Keratinocyte (primary cell): ENCODE measurements around the gene HDAC9.

Experiments used
- CTCF ChIP-seq, 3 experiments: IDR thresholded peaks in 1 of 3; conservative IDR thresholded peaks in 1 of 3; optimal IDR thresholded peaks in 1 of 3; 2 replicates in 2 of 3; 3 replicates in 1 of 3; pipeline versions ENCODE3 to v1.5.1; 2011; ENCODE audit warnings: low read length in 3 of 3, mild to moderate bottlenecking in 3 of 3, moderate library complexity in 2 of 3, control low read depth in 1 of 3, inconsistent platforms in 1 of 3; ENCODE audit not compliant: insufficient read depth in 2 of 3; ENCODE audit errors: extremely low read depth in 1 of 3
- EZH2 ChIP-seq: IDR thresholded peaks from one replicate; pipeline ENCODE4 v1.6.1; 2012; ENCODE audit warnings: inconsistent platforms, mild to moderate bottlenecking, low read length, moderate library complexity

GRCh38 chr7:18511351-18512140, 16.0 kb downstream of the HDAC9 start:
- TF ChIP-seq CTCF (optimal IDR thresholded peaks at IDR 0.05 in 1 of 3, IDR thresholded peaks at IDR 0.05 in 1 of 3, conservative IDR thresholded peaks at IDR 0.05 in 1 of 3; ENCODE audit: extremely low read depth in 1 of 3, insufficient read depth in 2 of 3, low read length in 3 of 3) (no peak), EZH2 (no peak)
